Karpas-422 (cell line): ENCODE measurements around the gene SUCLG2. TPM values are rescaled to one million over a fixed set of nuclear protein-coding genes. Genes with fewer than 3 reads are reported as not detected.

Experiments used
- DNase-seq: peaks from one replicate; pipeline ENCODE4 v3.0.0-alpha.2; 2015
- H2AFZ ChIP-seq: fragments of 200-600 bp; sonication (generic); 2 replicates; pipeline ENCODE4 v1.6.1; 2014; ENCODE audit warnings: antibody characterized with exemption, low read length, mixed read lengths
- H3K27ac ChIP-seq: fragments of 200-600 bp; sonication (generic); 2 replicates; pipeline ENCODE4 v1.5.1; 2014; ENCODE audit warnings: mild to moderate bottlenecking, low read length, moderate library complexity
- H3K27me3 ChIP-seq: fragments of 200-600 bp; sonication (generic); 2 replicates; pipeline ENCODE4 v1.6.1; 2014; ENCODE audit warnings: low read length, mixed read lengths
- H3K36me3 ChIP-seq: fragments of 200-600 bp; sonication (generic); 2 replicates; pipeline ENCODE4 v1.6.1; 2014; ENCODE audit warnings: low read length, mixed read lengths; ENCODE audit not compliant: insufficient read depth
- H3K4me1 ChIP-seq: fragments of 200-600 bp; sonication (generic); 2 replicates; pipeline ENCODE4 v1.6.1; 2014; ENCODE audit warnings: mild to moderate bottlenecking, low read length, mixed read lengths
- H3K4me2 ChIP-seq: fragments of 200-600 bp; sonication (generic); 2 replicates; pipeline ENCODE4 v1.6.1; 2014; ENCODE audit warnings: low read length, low read depth, mild to moderate bottlenecking; ENCODE audit not compliant: poor library complexity, severe bottlenecking
- H3K4me3 ChIP-seq: fragments of 200-600 bp; sonication (generic); 2 replicates; pipeline ENCODE4 v1.5.1; 2014; ENCODE audit warnings: mild to moderate bottlenecking, antibody characterized with exemption, low read length, mixed read lengths
- H3K79me2 ChIP-seq: fragments of 200-600 bp; sonication (generic); 2 replicates; pipeline ENCODE4 v1.6.1; 2014; ENCODE audit warnings: mild to moderate bottlenecking, low read length, mixed read lengths
- H3K9ac ChIP-seq: fragments of 200-600 bp; sonication (generic); 2 replicates; pipeline ENCODE4 v1.6.0; 2014; ENCODE audit warnings: low read length
- H3K9me2 ChIP-seq: fragments of 200-600 bp; sonication (generic), shearing (Covaris generic); replicated peaks from 2 replicates; pipeline ENCODE4 v1.6.0; 2014; ENCODE audit warnings: mild to moderate bottlenecking, low read length, moderate library complexity; ENCODE audit not compliant: insufficient read depth
- H3K9me3 ChIP-seq: fragments of 300-700, 200-600 bp; sonication (generic); 2 replicates; pipeline ENCODE4 v1.6.1; 2014; ENCODE audit warnings: low read length, mixed read lengths
- H4K20me1 ChIP-seq: fragments of 200-600 bp; sonication (generic); 2 replicates; pipeline ENCODE4 v1.6.1; 2014; ENCODE audit warnings: mild to moderate bottlenecking, antibody characterized with exemption, low read length, low read depth; ENCODE audit not compliant: insufficient read depth
- total RNA-seq: library from RNA; depleted of rRNA; stranded (reverse); fragments of >200 nt; shearing (Covaris generic); gene quantifications from 2 replicates; pipeline ENCODE4 v1.2.3, GENCODE V29; 2014; ENCODE audit warnings: low replicate concordance

The SUCLG2 gene
- total RNA-seq, 1 experiment from 2014 or later, result 53.6 TPM

DNA sequence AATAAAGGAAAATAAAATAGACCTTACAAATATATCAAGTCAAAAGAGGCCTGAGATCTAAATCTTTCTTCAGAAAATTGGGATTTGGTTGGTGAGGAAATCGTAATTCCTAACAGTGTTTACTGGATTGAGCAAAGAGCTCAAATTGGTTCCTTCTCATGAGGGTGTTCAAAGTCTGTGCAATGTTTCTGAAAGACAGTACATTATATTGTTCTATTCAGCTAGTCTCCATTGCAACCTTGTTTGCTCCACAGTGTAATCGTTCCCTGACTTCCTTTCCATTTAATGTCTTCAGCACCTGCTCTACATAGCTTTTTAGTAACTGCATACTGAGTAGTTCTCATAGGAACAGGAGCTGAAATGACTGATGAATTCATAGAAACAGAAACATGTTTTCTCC is 326.8 kb downstream of the SUCLG2 start:
- no peak for DNase-seq
- no peak overlapping the region for H2AFZ ChIP-seq
- no peak overlapping the region for H3K4me3 ChIP-seq
- no peaks in the 10 kb centered on the region for H3K36me3 ChIP-seq
- H3K27ac ChIP-seq, result no peak overlapping the region
- no peaks in the 10 kb centered on the region for H3K9me2 ChIP-seq
- H3K4me1 ChIP-seq, result no peaks in the 10 kb centered on the region
- H3K9ac ChIP-seq, result no peak overlapping the region
- no peaks in the 10 kb centered on the region for H3K27me3 ChIP-seq
- H3K9me3 ChIP-seq, result no peaks in the 10 kb centered on the region
- no peaks in the 10 kb centered on the region for H3K79me2 ChIP-seq
- H4K20me1 ChIP-seq, result no peaks in the 10 kb centered on the region
- no peak overlapping the region for H3K4me2 ChIP-seq

DNA sequence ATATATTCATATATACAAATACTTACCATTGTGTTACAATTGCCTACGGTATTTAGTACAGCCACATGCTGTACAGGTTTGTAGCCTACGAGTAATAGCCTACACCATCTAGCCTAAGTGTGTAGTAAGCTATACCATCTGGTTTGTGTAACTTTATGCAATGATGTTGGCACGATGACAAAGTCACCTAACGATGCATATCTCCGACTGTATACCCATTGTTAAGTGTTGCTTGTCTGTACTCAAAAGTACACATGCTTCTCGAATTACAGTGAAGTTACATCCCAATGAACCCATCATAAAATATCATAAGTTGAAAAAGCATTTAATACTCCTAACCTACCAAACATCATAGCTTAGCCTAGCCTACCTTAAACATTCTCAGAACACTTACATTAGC is 329.2 kb downstream of the SUCLG2 start:
- no peak overlapping the region for H3K9ac ChIP-seq
- no peaks in the 10 kb centered on the region for H3K79me2 ChIP-seq
- no peaks in the 10 kb centered on the region for H3K9me2 ChIP-seq
- H4K20me1 ChIP-seq, result no peaks in the 10 kb centered on the region
- no peaks in the 10 kb centered on the region for H3K27me3 ChIP-seq
- no peak overlapping the region for H3K27ac ChIP-seq
- no peaks in the 10 kb centered on the region for H3K4me1 ChIP-seq
- no peak overlapping the region for H3K4me2 ChIP-seq
- H3K36me3 ChIP-seq, result no peaks in the 10 kb centered on the region
- H2AFZ ChIP-seq, result no peak overlapping the region
- H3K4me3 ChIP-seq, result no peak overlapping the region
- no peaks in the 10 kb centered on the region for H3K9me3 ChIP-seq
- DNase-seq, result no peak
